ENCODE results near the gene TCOF1.

DNA sequence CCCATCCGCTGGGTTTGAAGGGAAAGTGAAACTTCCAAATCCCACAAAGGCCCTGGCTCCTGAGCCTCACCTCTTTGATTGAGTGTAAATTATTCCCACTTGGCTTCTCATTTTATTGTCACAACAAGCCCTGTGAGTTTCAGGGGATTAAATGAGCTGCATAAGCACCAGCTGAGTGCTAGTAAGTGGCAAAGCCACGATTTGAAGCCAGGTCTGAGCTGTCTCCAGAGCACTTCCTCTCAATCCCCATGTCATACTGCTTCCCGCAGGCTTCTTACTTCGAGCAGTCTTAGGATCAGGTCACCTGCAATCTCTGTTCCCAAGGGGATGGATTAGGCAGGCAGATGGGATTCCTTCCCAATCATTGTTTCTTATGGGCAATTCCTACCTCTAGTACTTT is 74.1 kb downstream of the TCOF1 start:
- TF ChIP-seq, protein P1, sequence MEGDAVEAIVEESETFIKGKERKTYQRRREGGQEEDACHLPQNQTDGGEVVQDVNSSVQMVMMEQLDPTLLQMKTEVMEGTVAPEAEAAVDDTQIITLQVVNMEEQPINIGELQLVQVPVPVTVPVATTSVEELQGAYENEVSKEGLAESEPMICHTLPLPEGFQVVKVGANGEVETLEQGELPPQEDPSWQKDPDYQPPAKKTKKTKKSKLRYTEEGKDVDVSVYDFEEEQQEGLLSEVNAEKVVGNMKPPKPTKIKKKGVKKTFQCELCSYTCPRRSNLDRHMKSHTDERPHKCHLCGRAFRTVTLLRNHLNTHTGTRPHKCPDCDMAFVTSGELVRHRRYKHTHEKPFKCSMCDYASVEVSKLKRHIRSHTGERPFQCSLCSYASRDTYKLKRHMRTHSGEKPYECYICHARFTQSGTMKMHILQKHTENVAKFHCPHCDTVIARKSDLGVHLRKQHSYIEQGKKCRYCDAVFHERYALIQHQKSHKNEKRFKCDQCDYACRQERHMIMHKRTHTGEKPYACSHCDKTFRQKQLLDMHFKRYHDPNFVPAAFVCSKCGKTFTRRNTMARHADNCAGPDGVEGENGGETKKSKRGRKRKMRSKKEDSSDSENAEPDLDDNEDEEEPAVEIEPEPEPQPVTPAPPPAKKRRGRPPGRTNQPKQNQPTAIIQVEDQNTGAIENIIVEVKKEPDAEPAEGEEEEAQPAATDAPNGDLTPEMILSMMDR (IDR thresholded peaks at IDR 0.05; ENCODE audit: low read length) = no peak
- TF ChIP-seq EZH2 (IDR thresholded peaks at IDR 0.05; ENCODE audit: borderline replicate concordance, low read length) = no peak

Data from OCI-LY1 (cell line).